ENCODE results near the gene C17orf113. TPM values are rescaled to one million over a fixed set of nuclear protein-coding genes. Genes with fewer than 3 reads are reported as not detected.

The C17orf113 gene
- total RNA-seq, 1 experiment from 2014 or later, result 0.74 TPM

- TF ChIP-seq POLR2AphosphoS5 (IDR thresholded peaks at IDR 0.05; ENCODE audit: low read depth, low read length) (no peak), CTCF (IDR thresholded peaks at IDR 0.05) (no peak), TCF7L2 (IDR thresholded peaks at IDR 0.05; ENCODE audit: low read depth, low read length) (no peak), REST (IDR thresholded peaks at IDR 0.05; ENCODE audit: insufficient read depth in 1 of 2, low read depth in 2 of 2, low read length in 1 of 2) (no peak), SIN3A (IDR thresholded peaks at IDR 0.05; ENCODE audit: borderline replicate concordance, insufficient read depth, low read depth, low read length) (no peak)
- DNase-seq (ENCODE audit: low read depth, low spot score) (no peak), ATAC-seq (no peak)
- in situ Hi-C loops (cut with HindIII; ENCODE audit: low pct_unique_long_range_greater_than_20kb, low sequenced_read_pairs), result no loop called here
- no peaks in the 10 kb centered on the region for H3K27me3 ChIP-seq (ENCODE audit: control insufficient read depth, insufficient read depth, low read length)
- CTCF ChIA-PET, result no interaction called here
- H3K36me3 ChIP-seq (ENCODE audit: control insufficient read depth, insufficient read depth, low read length), result no peaks in the 10 kb centered on the region
- peaks cover 1% of the 10 kb centered on the region; the same call in 1 of the 2 replicates for H3K4me1 ChIP-seq (ENCODE audit: control insufficient read depth, insufficient read depth, low read length)
- intact Hi-C loops (cut with micrococcal nuclease; ENCODE audit: unreplicated experiment), result no loop called here
- H3K27ac ChIP-seq (ENCODE audit: low read length), result no peak overlapping the region
- no peak overlapping the region for H3K4me3 ChIP-seq (ENCODE audit: low read depth in 2 of 2, low read length in 2 of 2)
- POLR2A ChIA-PET, result no interaction called here
- no peaks in the 10 kb centered on the region for H3K9me3 ChIP-seq (ENCODE audit: control insufficient read depth, insufficient read depth, low read depth, low read length)
- no TSS peak for BruUV-seq (replicated peaks)
These were observed 26.6 kb upstream of the C17orf113 start for GRCh38 chr17:42076797-42077559.

GRCh38 chr17:42075789-42076188 lies 25.4 kb upstream of the C17orf113 start:
- no peaks in the 10 kb centered on the region for H3K36me3 ChIP-seq (ENCODE audit: control insufficient read depth, insufficient read depth, low read length)
- in situ Hi-C loops (cut with HindIII; ENCODE audit: low pct_unique_long_range_greater_than_20kb, low sequenced_read_pairs), result no loop called here
- DNase-seq (ENCODE audit: low read depth, low spot score) (no peak), ATAC-seq (no peak)
- no peaks in the 10 kb centered on the region for H3K9me3 ChIP-seq (ENCODE audit: control insufficient read depth, insufficient read depth, low read depth, low read length)
- intact Hi-C loops (cut with micrococcal nuclease; ENCODE audit: unreplicated experiment), result no loop called here
- POLR2A ChIA-PET, result no interaction called here
- H3K27me3 ChIP-seq (ENCODE audit: control insufficient read depth, insufficient read depth, low read length), result no peaks in the 10 kb centered on the region
- TF ChIP-seq REST (IDR thresholded peaks at IDR 0.05; ENCODE audit: insufficient read depth in 1 of 2, low read depth in 2 of 2, low read length in 1 of 2), result no peak
- TF ChIP-seq CTCF (IDR thresholded peaks at IDR 0.05), result no peak
- TF ChIP-seq TCF7L2 (IDR thresholded peaks at IDR 0.05; ENCODE audit: low read depth, low read length), result no peak
- TF ChIP-seq SIN3A (IDR thresholded peaks at IDR 0.05; ENCODE audit: borderline replicate concordance, insufficient read depth, low read depth, low read length), result no peak
- no peak for TF ChIP-seq POLR2AphosphoS5 (IDR thresholded peaks at IDR 0.05; ENCODE audit: low read depth, low read length)
- BruUV-seq (replicated peaks), result no TSS peak
- CTCF ChIA-PET, result no interaction called here
- H3K4me1 ChIP-seq (ENCODE audit: control insufficient read depth, insufficient read depth, low read length), result peaks cover 4% of the 10 kb centered on the region; the same call in 1 of the 2 replicates
- H3K4me3 ChIP-seq (ENCODE audit: low read depth in 2 of 2, low read length in 2 of 2), result no peak overlapping the region
- H3K27ac ChIP-seq (ENCODE audit: low read length), result no peak overlapping the region

Data from Panc1 (cell line).